MCF 10A (cell line): ENCODE data around the gene MAN2B1. TPM values are rescaled to one million over a fixed set of nuclear protein-coding genes. Genes with fewer than 3 reads are reported as not detected.
"Not testable (repeated sequence)": the region's sequence is repeated elsewhere in the genome, so short reads cannot be mapped to it uniquely, and the experiment has no call there.

ENCODE experiments used
- BruUV-seq: library from RNA; stranded (reverse); fragments of 400-500 nt; replicated peaks from 2 replicates; lab custom pipeline; 2021; lab: Mats Ljungman, UMichigan
- CTCF ChIA-PET: fragments of 300-600 bp; sonication (Branson Sonifier 250); formaldehyde crosslinking; extraction: SDS; loops from one replicate; lab custom pipeline; 2021; ENCODE audit warnings: antibody characterized with exemption, inconsistent platforms; lab: Yijun Ruan, JAX
- POLR2A ChIA-PET: fragments of 300-600, 350-650 bp; sonication (Branson Sonifier 250); formaldehyde crosslinking; extraction: SDS; loops from one replicate; lab custom pipeline; 2020; ENCODE audit warnings: antibody characterized with exemption, inconsistent platforms; lab: Yijun Ruan, JAX
- DNase-seq: peaks from one replicate; pipeline ENCODE4 v3.0.0-alpha.2; 2018; ENCODE audit not compliant: unreplicated experiment
- H3K27ac Mint-ChIP-seq: one replicate; pipeline ENCODE4 v1.8.0; 2022; ENCODE audit warnings: mild to moderate bottlenecking, low read depth, mixed read lengths; ENCODE audit not compliant: unreplicated experiment
- H3K27me3 Mint-ChIP-seq: one replicate; pipeline ENCODE4 v1.8.0; 2022; ENCODE audit warnings: mixed read lengths; ENCODE audit not compliant: insufficient read depth, unreplicated experiment
- H3K36me3 Mint-ChIP-seq: one replicate; pipeline ENCODE4 v1.8.0; 2022; ENCODE audit warnings: mild to moderate bottlenecking, moderate library complexity, mixed read lengths; ENCODE audit not compliant: insufficient read depth, unreplicated experiment
- H3K4me1 Mint-ChIP-seq: one replicate; pipeline ENCODE4 v1.8.0; 2022; ENCODE audit warnings: mixed read lengths; ENCODE audit not compliant: insufficient read depth, unreplicated experiment
- H3K4me3 Mint-ChIP-seq: one replicate; pipeline ENCODE4 v1.8.0; 2022; ENCODE audit warnings: mild to moderate bottlenecking, moderate library complexity, mixed read lengths; ENCODE audit not compliant: unreplicated experiment
- H3K9me3 Mint-ChIP-seq: one replicate; pipeline ENCODE4 v1.8.0; 2022; ENCODE audit warnings: mixed read lengths; ENCODE audit not compliant: unreplicated experiment
- CTCF ChIP-seq: fragments of 200-600 bp; IDR thresholded peaks from one replicate; pipeline ENCODE4 v1.8.0; 2022; ENCODE audit warnings: antibody characterized with exemption, mild to moderate bottlenecking; ENCODE audit not compliant: unreplicated experiment
- intact Hi-C: fragments of 100-400 bp; cut with micrococcal nuclease; formaldehyde crosslinking; loops from 2 replicates; pipeline ENCODE4 v1.14.1; 2022
- total RNA-seq: library from RNA; stranded (reverse); gene quantifications from 2 replicates; pipeline ENCODE4 v1.2.3, GENCODE V29; 2022

MAN2B1 gene
- total RNA-seq, 1 experiment from 2014 or later = 53.8 TPM

- intact Hi-C loops = no loop called here
- peaks cover 11% of the 10 kb centered on the region for H3K9me3 Mint-ChIP-seq
- H3K27ac Mint-ChIP-seq = no peak overlapping the region
- ChIA-PET CTCF (interaction anchor here (0.6 kb wide), 2 partner anchors 36 to 515 kb away, joined by 3 to 4 read pairs; no protein-coding TSS in a partner anchor), POLR2A (interaction anchor here (1.9 kb wide), 1 partner anchor 16 kb away, joined by 4 read pairs; the partner anchor contains the start of genes ZNF490 and ZNF791)
- no TSS peak for BruUV-seq
- H3K4me1 Mint-ChIP-seq = no peaks in the 10 kb centered on the region
- H3K36me3 Mint-ChIP-seq = peaks cover 98% of the 10 kb centered on the region
- DNase-seq = no peak
- no peak overlapping the region for H3K4me3 Mint-ChIP-seq
- no peaks in the 10 kb centered on the region for H3K27me3 Mint-ChIP-seq
- TF ChIP-seq CTCF = no peak
Measured at GRCh38 chr19:12626958-12627357, 39.6 kb downstream of the MAN2B1 start.

- CTCF ChIA-PET = interaction anchor here (0.6 to 0.7 kb wide), 2 partner anchors 151 to 1398 kb away, joined by 4 read pairs; no protein-coding TSS in a partner anchor
- POLR2A ChIA-PET = interaction anchor here (0.6 to 1.1 kb wide), 2 partner anchors 13 to 222 kb away, joined by 3 to 4 read pairs; partner anchors contain the start of genes ZNF490, ZNF791 and ZNF799
- Mint-ChIP-seq H3K36me3 (peaks cover 88% of the 10 kb centered on the region), H3K27ac (no peak overlapping the region), H3K4me3 (no peak overlapping the region), H3K4me1 (no peaks in the 10 kb centered on the region), H3K27me3 (no peaks in the 10 kb centered on the region), H3K9me3 (peaks cover 5% of the 10 kb centered on the region)
- no peak for DNase-seq
- intact Hi-C loops = no loop called here
- TF ChIP-seq CTCF = no peak
- BruUV-seq = no TSS peak
Measured at GRCh38 chr19:12623361-12624031, 43.0 kb downstream of the MAN2B1 start.

- peaks cover 83% of the 10 kb centered on the region for H3K36me3 Mint-ChIP-seq
- H3K4me1 Mint-ChIP-seq, H3K4me3 Mint-ChIP-seq, BruUV-seq, H3K9me3 Mint-ChIP-seq, H3K27ac Mint-ChIP-seq, intact Hi-C loops, DNase-seq, CTCF ChIA-PET, H3K27me3 Mint-ChIP-seq: not testable (repeated sequence)
- POLR2A ChIA-PET = interaction anchor here (3.4 kb wide), 1 partner anchor 11 kb away, joined by 13 read pairs; the partner anchor contains the start of genes ZNF490 and ZNF791
Measured at GRCh38 chr19:12621253-12622024, 45.1 kb downstream of the MAN2B1 start.

- no peak for TF ChIP-seq CTCF
- intact Hi-C loops = no loop called here
- H3K27me3 Mint-ChIP-seq = no peaks in the 10 kb centered on the region
- H3K4me1 Mint-ChIP-seq = peaks cover 6% of the 10 kb centered on the region
- no peaks in the 10 kb centered on the region for H3K9me3 Mint-ChIP-seq
- H3K27ac Mint-ChIP-seq = no peak overlapping the region
- H3K4me3 Mint-ChIP-seq = no peak overlapping the region
- no TSS peak for BruUV-seq
- H3K36me3 Mint-ChIP-seq = peaks cover 78% of the 10 kb centered on the region
- ChIA-PET CTCF (no interaction called here), POLR2A (no interaction called here)
- no peak for DNase-seq
Measured at GRCh38 chr19:12617646-12618045, 48.9 kb downstream of the MAN2B1 start.
